AG04450 (cell line): Measurements from ENCODE around the gene MMP24. TPM values are rescaled to one million over a fixed set of nuclear protein-coding genes. Genes with fewer than 3 reads are reported as not detected.

Experiments used
- CTCF ChIA-PET: fragments of 300-600, 350-600 bp; formaldehyde crosslinking; extraction: SDS; loops from one replicate; lab custom pipeline; 2022; ENCODE audit warnings: antibody characterized with exemption, inconsistent platforms; lab: Charles Lee
- POLR2A ChIA-PET: fragments of 350-600 bp; formaldehyde crosslinking; extraction: SDS; loops from one replicate; lab custom pipeline; 2021; ENCODE audit warnings: antibody characterized with exemption, inconsistent platforms; lab: Yijun Ruan, JAX
- DNase-seq: peaks from one replicate; pipeline ENCODE4 v3.0.0-alpha.2; 2011; ENCODE audit warnings: low read depth, low spot score
- H3K27ac ChIP-seq: one replicate; pipeline ENCODE4 v1.5.1; 2012; ENCODE audit warnings: low read depth, low read length, control low read depth
- H3K27me3 ChIP-seq: one replicate; pipeline ENCODE4 v1.6.0; 2012; ENCODE audit warnings: low read length; ENCODE audit not compliant: control insufficient read depth, insufficient read depth
- H3K4me3 ChIP-seq: 2 replicates; pipeline ENCODE4 v1.5.1; 2011; ENCODE audit warnings: mild to moderate bottlenecking, low read depth, low read length, control low read depth
- H3K9me3 ChIP-seq: 2 replicates; pipeline ENCODE4 v1.5.1; 2012; ENCODE audit warnings: low read length; ENCODE audit not compliant: control insufficient read depth, insufficient read depth
- polyA plus RNA-seq: library from polyadenylated mRNA; depleted of rRNA; stranded (reverse); fragments of >200 nt; gene quantifications from 2 replicates; pipeline ENCODE4 v1.2.3, GENCODE V29; 2011
- TF ChIP-seq, protein P1 (sequence below): IDR thresholded peaks from 2 replicates; pipeline ENCODE4 v1.5.1; 2011; ENCODE audit warnings: low read depth, low read length, control low read depth, inconsistent platforms

The MMP24 gene
- polyA plus RNA-seq, 1 experiment, result 0.40 TPM

DNA sequence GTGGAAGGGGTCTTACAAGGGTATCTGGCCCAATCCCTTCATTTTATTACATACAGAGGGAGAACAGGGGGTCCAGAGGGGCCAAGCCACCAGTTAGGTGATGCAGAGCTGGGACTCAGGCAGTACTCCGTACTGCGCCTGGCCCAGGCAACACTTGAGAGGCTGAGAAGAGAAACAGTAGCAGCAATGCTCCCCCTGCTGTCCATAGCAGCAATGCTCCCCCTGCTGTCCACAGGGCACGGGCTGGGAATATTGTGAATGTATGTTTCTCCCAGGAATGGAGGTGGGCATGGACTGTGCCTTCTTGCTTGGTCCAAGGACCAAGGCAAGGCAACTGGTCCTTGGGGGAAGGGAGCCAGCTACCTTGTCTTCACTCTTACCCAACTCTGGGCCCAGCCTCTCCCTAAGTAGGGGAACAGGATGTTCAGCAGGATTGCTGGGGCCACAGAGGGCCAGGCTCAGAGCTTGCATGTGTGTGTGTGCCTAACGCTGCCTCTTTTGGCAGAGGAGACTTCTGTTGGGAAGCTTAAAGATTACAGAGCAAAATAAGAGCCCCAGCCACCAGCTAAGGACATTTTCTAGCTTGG, 80.5 kb downstream of the MMP24 start:
- Histone ChIP-seq H3K9me3 (no peaks in the 10 kb centered on the region), H3K27ac (peak overlapping the region; percentile 95), H3K4me3 (no peak overlapping the region), H3K27me3 (no peaks in the 10 kb centered on the region)
- CTCF ChIA-PET, result interaction anchor here (0.6 to 7.1 kb wide), 12 partner anchors 10 to 658 kb away, joined by 3 to 120 read pairs (median 4); partner anchors contain the start of gene GDF5
- POLR2A ChIA-PET, result interaction anchor here (1.3 to 1.5 kb wide), 2 partner anchors 29 to 32 kb away, joined by 3 to 5 read pairs; partner anchors contain the start of gene MMP24OS
- DNase-seq, result no peak
- TF ChIP-seq, protein P1, sequence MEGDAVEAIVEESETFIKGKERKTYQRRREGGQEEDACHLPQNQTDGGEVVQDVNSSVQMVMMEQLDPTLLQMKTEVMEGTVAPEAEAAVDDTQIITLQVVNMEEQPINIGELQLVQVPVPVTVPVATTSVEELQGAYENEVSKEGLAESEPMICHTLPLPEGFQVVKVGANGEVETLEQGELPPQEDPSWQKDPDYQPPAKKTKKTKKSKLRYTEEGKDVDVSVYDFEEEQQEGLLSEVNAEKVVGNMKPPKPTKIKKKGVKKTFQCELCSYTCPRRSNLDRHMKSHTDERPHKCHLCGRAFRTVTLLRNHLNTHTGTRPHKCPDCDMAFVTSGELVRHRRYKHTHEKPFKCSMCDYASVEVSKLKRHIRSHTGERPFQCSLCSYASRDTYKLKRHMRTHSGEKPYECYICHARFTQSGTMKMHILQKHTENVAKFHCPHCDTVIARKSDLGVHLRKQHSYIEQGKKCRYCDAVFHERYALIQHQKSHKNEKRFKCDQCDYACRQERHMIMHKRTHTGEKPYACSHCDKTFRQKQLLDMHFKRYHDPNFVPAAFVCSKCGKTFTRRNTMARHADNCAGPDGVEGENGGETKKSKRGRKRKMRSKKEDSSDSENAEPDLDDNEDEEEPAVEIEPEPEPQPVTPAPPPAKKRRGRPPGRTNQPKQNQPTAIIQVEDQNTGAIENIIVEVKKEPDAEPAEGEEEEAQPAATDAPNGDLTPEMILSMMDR, result peak; percentile 89

DNA sequence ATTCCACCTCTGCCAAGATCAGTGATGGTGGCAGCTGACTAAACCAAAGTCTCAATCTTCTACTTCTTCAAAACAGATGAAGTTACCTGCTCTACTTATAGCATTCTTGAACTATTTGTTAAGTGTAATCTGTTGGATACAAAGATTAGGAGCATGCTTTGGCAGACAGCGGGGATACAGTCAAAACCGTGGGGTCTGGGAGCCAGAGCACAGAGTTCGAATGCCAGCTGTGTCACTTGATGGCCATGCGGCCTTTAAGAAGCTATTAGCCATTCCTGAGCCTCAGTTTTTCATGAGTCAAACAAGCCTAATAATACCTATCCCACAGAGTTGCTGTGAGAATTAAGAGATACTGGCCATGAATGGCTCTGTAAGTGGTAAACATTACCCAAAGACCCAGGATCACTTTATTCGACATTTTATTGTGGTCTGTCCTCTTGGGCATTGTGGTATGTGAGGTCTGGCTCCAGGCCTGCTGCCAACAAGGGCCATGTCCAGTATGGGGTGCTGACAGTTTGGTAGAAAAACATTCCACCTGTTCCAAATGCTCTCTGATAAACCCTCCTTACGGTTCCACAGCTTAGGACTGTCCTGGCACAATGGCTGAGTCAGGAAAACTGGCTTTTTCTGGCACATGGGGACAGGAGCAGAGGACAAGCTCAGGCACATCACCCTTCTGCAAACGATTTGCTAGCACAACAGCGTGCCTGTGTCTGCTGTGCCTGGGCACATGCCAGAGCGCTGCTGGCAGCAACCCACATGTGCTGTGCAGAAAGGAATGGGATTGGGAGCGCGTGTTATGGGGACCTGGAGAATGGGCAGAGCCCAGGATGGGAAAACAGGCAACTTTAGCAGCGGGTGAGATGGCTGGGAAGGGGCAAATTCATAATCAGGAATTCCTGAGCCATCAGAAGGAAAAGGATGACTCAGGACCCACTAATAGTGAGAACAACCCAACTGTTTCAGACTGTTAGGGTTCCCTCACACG, 81.5 kb downstream of the MMP24 start:
- ChIA-PET CTCF (interaction anchor here (0.6 to 7.1 kb wide), 12 partner anchors 10 to 659 kb away, joined by 3 to 120 read pairs (median 4); partner anchors contain the start of gene GDF5), POLR2A (interaction anchor here (1.3 kb wide), 1 partner anchor 31 kb away, joined by 3 read pairs; no protein-coding TSS in a partner anchor)
- DNase-seq, result no peak
- Histone ChIP-seq H3K4me3 (no peak overlapping the region), H3K27ac (peak overlapping the region; percentile 95), H3K27me3 (no peaks in the 10 kb centered on the region), H3K9me3 (no peaks in the 10 kb centered on the region)
- TF ChIP-seq, protein P1, result no peak

DNA sequence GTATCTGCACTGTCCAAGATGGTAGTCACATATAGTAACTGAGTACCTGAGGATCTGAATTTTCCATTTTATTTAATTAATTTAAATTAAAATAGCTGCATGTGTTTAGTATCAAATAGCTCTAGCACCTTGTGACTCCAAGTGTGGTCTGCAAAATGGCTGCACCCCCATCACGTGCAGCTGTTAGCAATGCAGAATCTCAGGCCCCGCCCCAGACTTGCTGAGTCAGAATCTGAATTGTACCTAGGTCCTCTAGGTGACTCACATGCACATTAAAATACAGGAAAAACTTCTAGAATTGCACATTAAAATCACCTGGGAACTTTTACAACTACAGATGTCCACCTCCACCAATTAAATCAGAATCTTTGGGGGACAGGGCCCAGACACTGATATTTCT, 84.9 kb downstream of the MMP24 start:
- Histone ChIP-seq H3K27me3 (no peaks in the 10 kb centered on the region), H3K9me3 (no peaks in the 10 kb centered on the region), H3K27ac (peak overlapping the region; percentile 89), H3K4me3 (no peak overlapping the region)
- POLR2A ChIA-PET, result interaction anchor here (0.6 to 0.7 kb wide), 2 partner anchors 33 to 215 kb away, joined by 3 to 5 read pairs; partner anchors contain the start of gene MMP24OS
- CTCF ChIA-PET, result no interaction called here
- DNase-seq, result no peak
- TF ChIP-seq, protein P1, result no peak

DNA sequence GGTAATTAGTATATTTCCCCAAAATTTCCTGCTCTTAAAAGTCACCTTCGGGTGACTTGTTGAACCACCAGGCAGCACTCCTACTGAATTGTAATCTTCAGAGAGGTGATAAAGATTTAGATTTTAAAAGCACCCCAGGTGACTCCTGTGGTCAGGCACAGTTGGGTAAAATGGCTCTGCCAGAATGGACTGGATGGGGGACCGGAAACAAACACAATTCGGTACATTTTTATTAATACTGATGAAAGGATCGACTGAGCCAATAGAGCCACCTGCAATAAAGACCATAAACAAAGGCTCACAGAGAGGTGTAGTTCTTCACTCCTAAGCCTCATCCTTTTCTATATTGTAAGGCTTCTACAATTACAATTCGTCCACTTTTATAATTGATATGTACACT, 85.3 kb downstream of the MMP24 start:
- CTCF ChIA-PET, result no interaction called here
- Histone ChIP-seq H3K27ac (peak overlapping the region; percentile 89), H3K4me3 (no peak overlapping the region)

More for the DNA sequence above, 85.3 kb downstream of the MMP24 start:
- H3K9me3 ChIP-seq, result no peaks in the 10 kb centered on the region
- no peak for DNase-seq
- H3K27me3 ChIP-seq, result no peaks in the 10 kb centered on the region
- TF ChIP-seq, protein P1, result no peak
- POLR2A ChIA-PET, result interaction anchor here (0.6 to 0.7 kb wide), 2 partner anchors 34 to 215 kb away, joined by 3 to 5 read pairs; partner anchors contain the start of gene MMP24OS
